Measurements from ENCODE around the gene CDH23. TPM values are rescaled to one million over a fixed set of nuclear protein-coding genes. Genes with fewer than 3 reads are reported as not detected.

Gene CDH23
- total and polyA plus RNA-seq, 2 donors from 2014 or later, result 1.1 to 6.4 TPM

DNA sequence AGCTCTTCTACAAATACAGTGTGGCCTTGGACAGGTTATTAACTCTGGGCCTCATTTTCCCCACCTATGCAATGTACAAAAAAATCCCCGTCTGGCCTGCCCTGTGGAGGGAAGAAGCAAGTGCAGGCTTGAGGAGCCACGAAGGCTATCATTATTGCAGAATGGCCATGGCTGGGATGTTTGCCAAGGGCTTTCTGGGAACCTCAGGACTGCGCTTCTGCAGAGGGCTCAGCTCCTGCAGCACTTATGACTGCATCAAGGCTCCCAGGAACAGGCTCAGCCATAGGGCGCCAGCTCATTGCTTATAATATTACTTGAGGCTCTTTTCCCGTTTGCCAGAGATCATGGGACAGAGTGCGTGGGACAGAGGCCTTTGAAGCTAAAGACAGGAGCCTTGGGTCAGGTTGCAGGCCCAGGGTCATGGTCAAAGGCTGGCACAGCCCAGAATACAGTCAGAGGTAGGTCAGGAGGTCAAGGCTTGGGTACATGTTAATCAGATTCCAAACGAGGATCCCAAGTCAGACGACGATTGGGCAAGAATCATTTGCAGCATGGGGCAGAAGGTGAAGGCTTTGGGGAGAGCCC is 343.4 kb downstream of the CDH23 start:
- H3K4me1 ChIP-seq (ENCODE audit: control insufficient read depth in 2 of 3, insufficient read depth in 2 of 3, low read depth in 1 of 3, low read length in 3 of 3), result peaks cover 0 to 9% (median 0%) of the 10 kb centered on the region in 3 donors
- FAIRE-seq (no peak), DNase-seq (peak in 1 of 5 donors; percentile 71)
- H3K9ac ChIP-seq (ENCODE audit: low read length in 3 of 3), result no peak overlapping the region
- TF ChIP-seq, protein P1, sequence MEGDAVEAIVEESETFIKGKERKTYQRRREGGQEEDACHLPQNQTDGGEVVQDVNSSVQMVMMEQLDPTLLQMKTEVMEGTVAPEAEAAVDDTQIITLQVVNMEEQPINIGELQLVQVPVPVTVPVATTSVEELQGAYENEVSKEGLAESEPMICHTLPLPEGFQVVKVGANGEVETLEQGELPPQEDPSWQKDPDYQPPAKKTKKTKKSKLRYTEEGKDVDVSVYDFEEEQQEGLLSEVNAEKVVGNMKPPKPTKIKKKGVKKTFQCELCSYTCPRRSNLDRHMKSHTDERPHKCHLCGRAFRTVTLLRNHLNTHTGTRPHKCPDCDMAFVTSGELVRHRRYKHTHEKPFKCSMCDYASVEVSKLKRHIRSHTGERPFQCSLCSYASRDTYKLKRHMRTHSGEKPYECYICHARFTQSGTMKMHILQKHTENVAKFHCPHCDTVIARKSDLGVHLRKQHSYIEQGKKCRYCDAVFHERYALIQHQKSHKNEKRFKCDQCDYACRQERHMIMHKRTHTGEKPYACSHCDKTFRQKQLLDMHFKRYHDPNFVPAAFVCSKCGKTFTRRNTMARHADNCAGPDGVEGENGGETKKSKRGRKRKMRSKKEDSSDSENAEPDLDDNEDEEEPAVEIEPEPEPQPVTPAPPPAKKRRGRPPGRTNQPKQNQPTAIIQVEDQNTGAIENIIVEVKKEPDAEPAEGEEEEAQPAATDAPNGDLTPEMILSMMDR (IDR thresholded peaks at IDR 0.05; ENCODE audit: borderline replicate concordance, extremely low read depth, insufficient read depth), result no peak
- peaks cover 0 to 7% (median 0%) of the 10 kb centered on the region in 3 donors for H3K9me3 ChIP-seq (ENCODE audit: control insufficient read depth in 2 of 3, insufficient read depth in 1 of 3, low read length in 3 of 3)
- H3K27me3 ChIP-seq (ENCODE audit: control insufficient read depth, insufficient read depth, low read length), result no peaks in the 10 kb centered on the region
- no peak overlapping the region for H3K27ac ChIP-seq (ENCODE audit: low read depth in 2 of 2, low read length in 2 of 2)
- no peaks in the 10 kb centered on the region for H3K36me3 ChIP-seq (ENCODE audit: control insufficient read depth in 2 of 3, insufficient read depth in 3 of 3, low read length in 3 of 3)
- H3K4me3 ChIP-seq (ENCODE audit: low read length in 3 of 3), result no peak overlapping the region
- intact Hi-C loops (cut with DNase I), result no loop called here

DNA sequence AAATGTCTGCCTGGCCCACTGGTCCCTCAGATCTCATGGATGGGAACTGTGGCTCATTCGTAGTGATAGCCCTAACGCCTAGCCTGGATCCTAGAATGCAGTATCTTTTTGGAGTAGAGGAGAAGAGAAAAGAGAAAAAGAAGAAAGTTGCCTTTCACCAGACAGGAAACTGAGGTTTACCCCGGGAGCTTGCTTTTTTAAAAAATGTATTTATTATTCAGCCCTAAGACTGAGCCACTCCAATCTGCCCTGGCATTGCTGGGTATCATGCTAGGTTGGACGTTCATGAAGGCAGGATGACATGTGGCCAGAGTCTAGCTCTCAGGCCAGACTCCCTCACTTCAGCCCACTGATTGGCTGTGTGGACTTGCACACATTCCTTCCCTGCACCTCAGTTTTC is 344.3 kb downstream of the CDH23 start:
- Histone ChIP-seq H3K9me3 (ENCODE audit: control insufficient read depth in 2 of 3, insufficient read depth in 1 of 3, low read length in 3 of 3) (peaks cover 0 to 7% (median 0%) of the 10 kb centered on the region in 3 donors), H3K9ac (ENCODE audit: low read length in 3 of 3) (no peak overlapping the region), H3K27me3 (ENCODE audit: control insufficient read depth, insufficient read depth, low read length) (no peaks in the 10 kb centered on the region), H3K4me3 (ENCODE audit: low read length in 3 of 3) (no peak overlapping the region), H3K4me1 (ENCODE audit: control insufficient read depth in 2 of 3, insufficient read depth in 2 of 3, low read depth in 1 of 3, low read length in 3 of 3) (peaks cover 0 to 6% (median 0%) of the 10 kb centered on the region in 3 donors), H3K36me3 (ENCODE audit: control insufficient read depth in 2 of 3, insufficient read depth in 3 of 3, low read length in 3 of 3) (no peaks in the 10 kb centered on the region), H3K27ac (ENCODE audit: low read depth in 2 of 2, low read length in 2 of 2) (no peak overlapping the region)
- TF ChIP-seq, protein P1 (IDR thresholded peaks at IDR 0.05; ENCODE audit: borderline replicate concordance, extremely low read depth, insufficient read depth), result no peak
- DNase-seq (no peak), FAIRE-seq (no peak)
- intact Hi-C loops (cut with DNase I), result no loop called here

DNA sequence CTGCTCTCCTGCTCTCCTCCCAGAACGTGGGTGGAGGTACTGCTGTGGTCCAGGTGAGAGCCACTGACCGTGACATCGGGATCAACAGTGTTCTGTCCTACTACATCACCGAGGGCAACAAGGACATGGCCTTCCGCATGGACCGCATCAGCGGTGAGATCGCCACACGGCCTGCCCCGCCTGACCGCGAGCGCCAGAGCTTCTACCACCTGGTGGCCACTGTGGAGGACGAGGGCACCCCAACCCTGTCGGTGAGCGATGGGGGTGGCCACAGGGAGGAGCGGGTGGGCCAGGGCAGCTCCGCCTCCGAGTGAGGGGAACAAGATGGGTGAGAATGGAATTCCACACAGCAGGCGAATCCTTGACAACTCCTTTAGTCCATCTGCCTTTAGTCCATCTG is 345.0 kb downstream of the CDH23 start:
- intact Hi-C loops (cut with DNase I), result no loop called here
- Histone ChIP-seq H3K36me3 (ENCODE audit: control insufficient read depth in 2 of 3, insufficient read depth in 3 of 3, low read length in 3 of 3) (no peaks in the 10 kb centered on the region), H3K4me3 (ENCODE audit: low read length in 3 of 3) (no peak overlapping the region), H3K9ac (ENCODE audit: low read length in 3 of 3) (no peak overlapping the region), H3K4me1 (ENCODE audit: control insufficient read depth in 2 of 3, insufficient read depth in 2 of 3, low read depth in 1 of 3, low read length in 3 of 3) (peaks cover 0 to 6% (median under 1%) of the 10 kb centered on the region in 3 donors), H3K27ac (ENCODE audit: low read depth in 2 of 2, low read length in 2 of 2) (no peak overlapping the region), H3K27me3 (ENCODE audit: control insufficient read depth, insufficient read depth, low read length) (no peaks in the 10 kb centered on the region), H3K9me3 (ENCODE audit: control insufficient read depth in 2 of 3, insufficient read depth in 1 of 3, low read length in 3 of 3) (peaks cover 0 to 7% (median 0%) of the 10 kb centered on the region in 3 donors)
- no peak for FAIRE-seq
- peak in 1 of 5 donors; percentile 69 for DNase-seq
- TF ChIP-seq, protein P1 (IDR thresholded peaks at IDR 0.05; ENCODE audit: borderline replicate concordance, extremely low read depth, insufficient read depth), result no peak

All from kidney (tissue), 14 donors.